ENCODE measurements around the gene RTN4R. TPM values are rescaled to one million over a fixed set of nuclear protein-coding genes. Genes with fewer than 3 reads are reported as not detected.

The RTN4R gene
- total and polyA plus RNA-seq, 2 of the 4 experiments (the other 2 are of a cell fraction): 0.18 to 0.94 TPM

GRCh38 chr22:20247010-20247505 lies 21.1 kb downstream of the RTN4R start:
- no peak overlapping the region for H2AK5ac ChIP-seq (ENCODE audit: low read depth, low read length)
- ChIA-PET POLR2A (ENCODE audit: unreplicated experiment) (no interaction called here), CTCF (no interaction called here)
- H3K56ac ChIP-seq (ENCODE audit: extremely low read depth, insufficient read depth, low read length): no peak overlapping the region
- in situ Hi-C loops (cut with MboI; ENCODE audit: low sequenced_read_pairs) (no loop called here), intact Hi-C loops (cut with micrococcal nuclease) (no loop called here), dilution Hi-C loops (cut with HindIII; ENCODE audit: low sequenced_read_pairs, unreplicated experiment) (no loop called here)
- BruUV-seq (replicated peaks): no TSS peak
- DNase-seq: peak; percentile 39
- no peaks in the 10 kb centered on the region for H3K36me3 ChIP-seq (ENCODE audit: control insufficient read depth, insufficient read depth, low read length)
- H3K18ac ChIP-seq (ENCODE audit: low read depth, low read length): no peak overlapping the region
- no peak overlapping the region for H4K91ac ChIP-seq (ENCODE audit: insufficient read depth, low read depth, low read length)
- peak overlapping the region; percentile 32 for H2AFZ ChIP-seq (replicated peaks; ENCODE audit: low read length, poor library complexity)
- no peak overlapping the region for H2BK120ac ChIP-seq (ENCODE audit: low read depth, low read length)
- no peak overlapping the region for H2BK20ac ChIP-seq (ENCODE audit: low read depth, low read length)
- no peak overlapping the region for H4K8ac ChIP-seq (ENCODE audit: low read depth in 2 of 2, low read length in 2 of 2)
- no peaks in the 10 kb centered on the region for H4K20me1 ChIP-seq (ENCODE audit: insufficient read depth, low read length)
- no peak overlapping the region for H4K5ac ChIP-seq (ENCODE audit: low read depth, low read length)
- H3K9me1 ChIP-seq (ENCODE audit: insufficient read depth, low read length): no peaks in the 10 kb centered on the region
- peaks cover 6% of the 10 kb centered on the region; the same call in 1 of the 2 replicates for H3K27me3 ChIP-seq (ENCODE audit: control insufficient read depth, insufficient read depth, low read length)
- no peak overlapping the region for H3K9ac ChIP-seq (ENCODE audit: low read depth, low read length)
- no peak overlapping the region for H2AK9ac ChIP-seq (replicated peaks; ENCODE audit: low read depth, low read length, poor library complexity)
- H3K23ac ChIP-seq (ENCODE audit: low read depth, low read length): no peak overlapping the region
- H3K4ac ChIP-seq (ENCODE audit: low read depth, low read length): no peak overlapping the region
- H3K4me1 ChIP-seq (ENCODE audit: control insufficient read depth, insufficient read depth, low read length): peaks cover 5% of the 10 kb centered on the region
- H3K14ac ChIP-seq (replicated peaks; ENCODE audit: low read depth, low read length): no peak overlapping the region
- no peak overlapping the region for H2BK5ac ChIP-seq (ENCODE audit: low read depth, low read length, poor library complexity, severe bottlenecking)
- H3K27ac ChIP-seq (ENCODE audit: insufficient read depth, low read length): no peak overlapping the region
- TF ChIP-seq MAZ (IDR thresholded peaks at IDR 0.05; ENCODE audit: borderline replicate concordance, low read depth, low read length) (no peak), RCOR1 (IDR thresholded peaks at IDR 0.05; ENCODE audit: insufficient replicate concordance, low read length) (no peak), BHLHE40 (IDR thresholded peaks at IDR 0.05; ENCODE audit: low read depth, low read length) (no peak), CEBPB (IDR thresholded peaks at IDR 0.05; ENCODE audit: low read depth, low read length) (no peak), MXI1 (IDR thresholded peaks at IDR 0.05; ENCODE audit: borderline replicate concordance, low read depth, low read length) (no peak), ELK1 (IDR thresholded peaks at IDR 0.05; ENCODE audit: borderline replicate concordance, low read depth, low read length) (no peak), MAFK (IDR thresholded peaks at IDR 0.05; ENCODE audit: low read depth, low read length) (no peak)
- no peak overlapping the region for H3K4me2 ChIP-seq (ENCODE audit: low read depth, low read length)
- H3K79me1 ChIP-seq (ENCODE audit: low read depth in 1 of 2, low read length in 2 of 2): no peaks in the 10 kb centered on the region
- no peak overlapping the region for H3K4me3 ChIP-seq (ENCODE audit: insufficient read depth, low read depth, low read length)
- WGBS, 2 experiments (ENCODE audit: extremely low coverage in 2 of 2, insufficient read length in 1 of 2): 60% methylated on average over 7 of the region's 16 CpGs; no CpG with 5 or more reads in 1 of the 2 experiments
- no peak overlapping the region for H2BK15ac ChIP-seq (ENCODE audit: low read depth, low read length)
- no peaks in the 10 kb centered on the region for H3K9me3 ChIP-seq (ENCODE audit: control insufficient read depth, insufficient read depth, low read length)
- no peak for ATAC-seq (ENCODE audit: low read depth)

Data from IMR-90 (cell line).